Mammary epithelial cell (primary cell): Measurements from ENCODE around the gene MAEA.

Experiments used
- EZH2 ChIP-seq: IDR thresholded peaks from 2 replicates; pipeline ENCODE4 v1.6.1; 2012; ENCODE audit warnings: low read length, inconsistent platforms, borderline replicate concordance
- TF ChIP-seq, protein P1 (sequence below), 2 donors: IDR thresholded peaks in 1 of 2; conservative IDR thresholded peaks in 1 of 2; 2 replicates each; pipeline ENCODE4 v1.5.1; 2011 to 2012; ENCODE audit warnings: inconsistent platforms in 2 of 2, low read length in 2 of 2, mild to moderate bottlenecking in 2 of 2, control low read depth in 1 of 2, low read depth in 1 of 2; ENCODE audit not compliant: insufficient read depth in 1 of 2; ENCODE audit errors: extremely low read depth in 1 of 2

- TF ChIP-seq EZH2, result no peak
- TF ChIP-seq, protein P1, sequence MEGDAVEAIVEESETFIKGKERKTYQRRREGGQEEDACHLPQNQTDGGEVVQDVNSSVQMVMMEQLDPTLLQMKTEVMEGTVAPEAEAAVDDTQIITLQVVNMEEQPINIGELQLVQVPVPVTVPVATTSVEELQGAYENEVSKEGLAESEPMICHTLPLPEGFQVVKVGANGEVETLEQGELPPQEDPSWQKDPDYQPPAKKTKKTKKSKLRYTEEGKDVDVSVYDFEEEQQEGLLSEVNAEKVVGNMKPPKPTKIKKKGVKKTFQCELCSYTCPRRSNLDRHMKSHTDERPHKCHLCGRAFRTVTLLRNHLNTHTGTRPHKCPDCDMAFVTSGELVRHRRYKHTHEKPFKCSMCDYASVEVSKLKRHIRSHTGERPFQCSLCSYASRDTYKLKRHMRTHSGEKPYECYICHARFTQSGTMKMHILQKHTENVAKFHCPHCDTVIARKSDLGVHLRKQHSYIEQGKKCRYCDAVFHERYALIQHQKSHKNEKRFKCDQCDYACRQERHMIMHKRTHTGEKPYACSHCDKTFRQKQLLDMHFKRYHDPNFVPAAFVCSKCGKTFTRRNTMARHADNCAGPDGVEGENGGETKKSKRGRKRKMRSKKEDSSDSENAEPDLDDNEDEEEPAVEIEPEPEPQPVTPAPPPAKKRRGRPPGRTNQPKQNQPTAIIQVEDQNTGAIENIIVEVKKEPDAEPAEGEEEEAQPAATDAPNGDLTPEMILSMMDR (conservative IDR thresholded peaks at IDR 0.05 in 1 of 2, IDR thresholded peaks at IDR 0.05 in 1 of 2; ENCODE audit: extremely low read depth in 1 of 2, insufficient read depth in 1 of 2, low read depth in 1 of 2, low read length in 2 of 2), result no peak
Measured at GRCh38 chr4:1344696-1345095, 55.0 kb downstream of the MAEA start.
